Activated CD4-positive, alpha-beta memory T cell treated with anti-CD3 and anti-CD28 coated beads, Interleukin-2, amount 10 ng/mL, durations not matched to agents 7 days and 5 days (primary cell): Measurements from ENCODE around the gene TRAF1. TPM values are rescaled to one million over a fixed set of nuclear protein-coding genes. Genes with fewer than 3 reads are reported as not detected.
A peak's percentile ranks its signal among the peaks of the same experiment; 100 is the strongest.

Experiments
- CTCF ChIA-PET: fragments of 350-600 bp; sonication (Branson Sonifier 250); formaldehyde crosslinking; loops from one replicate; lab custom pipeline; 2021; ENCODE audit warnings: antibody characterized with exemption, inconsistent platforms; lab: Charles Lee
- POLR2A ChIA-PET: fragments of 350-600 bp; sonication (Branson Sonifier 250); formaldehyde crosslinking; loops from one replicate; lab custom pipeline; 2021; ENCODE audit warnings: antibody characterized with exemption; lab: Charles Lee
- DNase-seq: peaks from one replicate; pipeline ENCODE4 v3.0.0-alpha.2; 2020
- H3K27ac Mint-ChIP-seq: one replicate; pipeline ENCODE4 v1.8.0; 2021; ENCODE audit warnings: mild to moderate bottlenecking, mixed read lengths
- H3K27me3 Mint-ChIP-seq: one replicate; pipeline ENCODE4 v1.8.0; 2021; ENCODE audit warnings: mixed read lengths
- H3K36me3 Mint-ChIP-seq: one replicate; pipeline ENCODE4 v1.8.0; 2021; ENCODE audit warnings: low read depth, mixed read lengths
- H3K4me1 Mint-ChIP-seq: one replicate; pipeline ENCODE4 v1.8.0; 2021; ENCODE audit warnings: mixed read lengths
- H3K4me3 Mint-ChIP-seq: one replicate; pipeline ENCODE4 v1.8.0; 2021; ENCODE audit warnings: mild to moderate bottlenecking, mixed read lengths
- H3K9me3 Mint-ChIP-seq: one replicate; pipeline ENCODE4 v1.8.0; 2021; ENCODE audit warnings: mixed read lengths
- total RNA-seq, 2 experiments: library from RNA; stranded (reverse); gene quantifications; one replicate each; pipeline ENCODE4 v1.2.3, GENCODE V29; 2021

Gene TRAF1
- total RNA-seq, 2 experiments from 2014 or later: 73.6 to 74.3 TPM

GRCh38 chr9:120950421-120951388, 24.1 kb upstream of the TRAF1 start:
- POLR2A ChIA-PET: no interaction called here
- no peaks in the 10 kb centered on the region for H3K27me3 Mint-ChIP-seq

GRCh38 chr9:120949290-120949689, 22.7 kb upstream of the TRAF1 start:
- ChIA-PET CTCF (no interaction called here), POLR2A (no interaction called here)
- Mint-ChIP-seq H3K4me1 (peaks cover 7% of the 10 kb centered on the region), H3K9me3 (no peaks in the 10 kb centered on the region), H3K27ac (no peak overlapping the region), H3K36me3 (no peaks in the 10 kb centered on the region), H3K4me3 (no peak overlapping the region), H3K27me3 (no peaks in the 10 kb centered on the region)
- no peak for DNase-seq

More at GRCh38 chr9:120950421-120951388, 24.1 kb upstream of the TRAF1 start:
- DNase-seq: no peak
- no peak overlapping the region for H3K4me3 Mint-ChIP-seq
- CTCF ChIA-PET: interaction anchor here (1.0 to 1.6 kb wide), 2 partner anchors 14 to 31 kb away, joined by 5 read pairs; no protein-coding TSS in a partner anchor
- H3K27ac Mint-ChIP-seq: no peak overlapping the region
- H3K4me1 Mint-ChIP-seq: peaks cover 7% of the 10 kb centered on the region
- no peaks in the 10 kb centered on the region for H3K36me3 Mint-ChIP-seq
- no peaks in the 10 kb centered on the region for H3K9me3 Mint-ChIP-seq

DNA sequence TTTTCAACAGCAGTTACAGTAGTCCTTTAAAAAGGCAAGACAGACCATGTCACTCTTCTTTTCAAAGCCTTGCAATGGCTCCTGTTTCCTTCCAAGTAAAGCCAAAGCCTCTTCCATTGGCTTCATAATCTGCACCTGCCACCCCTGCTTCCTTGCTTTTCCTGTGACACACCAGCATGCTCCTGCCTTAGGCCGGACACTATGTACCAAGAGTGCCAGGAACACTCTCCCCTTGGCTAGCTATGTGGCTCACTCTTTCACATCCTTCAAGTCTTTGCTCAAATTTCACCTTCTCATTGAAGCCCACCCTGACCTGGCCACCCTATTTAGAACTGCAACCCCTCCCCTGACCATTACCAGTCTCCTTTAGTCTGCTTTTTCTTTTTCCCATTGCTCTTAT, 22.2 kb upstream of the TRAF1 start:
- Mint-ChIP-seq H3K27me3 (no peaks in the 10 kb centered on the region), H3K4me1 (peaks cover 7% of the 10 kb centered on the region), H3K4me3 (no peak overlapping the region), H3K9me3 (no peaks in the 10 kb centered on the region), H3K36me3 (no peaks in the 10 kb centered on the region), H3K27ac (no peak overlapping the region)
- DNase-seq: no peak
- POLR2A ChIA-PET: no interaction called here
- CTCF ChIA-PET: no interaction called here

DNA sequence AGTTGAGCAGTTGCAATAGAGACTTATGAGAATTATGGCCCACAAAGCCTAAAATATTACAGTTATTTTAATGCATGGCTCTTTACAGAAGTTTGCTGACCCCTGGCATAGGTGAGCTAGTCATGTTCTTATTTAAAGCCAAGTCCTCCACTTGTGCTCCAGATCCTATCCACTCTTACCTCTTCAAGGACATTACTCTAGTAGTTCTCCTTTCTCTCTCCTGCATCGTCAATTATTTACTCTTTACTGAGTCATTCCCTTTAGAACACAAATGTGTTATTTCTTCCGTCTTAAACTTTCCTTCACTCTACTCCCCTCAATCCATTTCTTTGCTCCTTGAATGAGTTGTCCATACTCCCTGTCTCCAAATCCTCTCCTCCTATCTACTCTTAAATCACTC, 20.6 kb upstream of the TRAF1 start:
- ChIA-PET CTCF (no interaction called here), POLR2A (no interaction called here)
- no peaks in the 10 kb centered on the region for H3K36me3 Mint-ChIP-seq
- H3K4me3 Mint-ChIP-seq: no peak overlapping the region
- no peak overlapping the region for H3K27ac Mint-ChIP-seq
- no peak for DNase-seq
- H3K4me1 Mint-ChIP-seq: peaks cover 7% of the 10 kb centered on the region
- no peaks in the 10 kb centered on the region for H3K9me3 Mint-ChIP-seq
- H3K27me3 Mint-ChIP-seq: no peaks in the 10 kb centered on the region

GRCh38 chr9:120946259-120946658, 19.7 kb upstream of the TRAF1 start:
- Mint-ChIP-seq H3K9me3 (no peaks in the 10 kb centered on the region), H3K27ac (no peak overlapping the region), H3K4me1 (peaks cover 7% of the 10 kb centered on the region), H3K36me3 (no peaks in the 10 kb centered on the region), H3K27me3 (peaks cover 2% of the 10 kb centered on the region), H3K4me3 (no peak overlapping the region)
- ChIA-PET POLR2A (no interaction called here), CTCF (no interaction called here)
- no peak for DNase-seq

- CTCF ChIA-PET: no interaction called here
- H3K27ac Mint-ChIP-seq: no peak overlapping the region
- POLR2A ChIA-PET: no interaction called here
- H3K4me3 Mint-ChIP-seq: no peak overlapping the region
- DNase-seq: no peak
- no peaks in the 10 kb centered on the region for H3K9me3 Mint-ChIP-seq
- H3K36me3 Mint-ChIP-seq: no peaks in the 10 kb centered on the region
- H3K27me3 Mint-ChIP-seq: peaks cover 9% of the 10 kb centered on the region
- peaks cover 4% of the 10 kb centered on the region for H3K4me1 Mint-ChIP-seq
Observed at GRCh38 chr9:120944948-120945347, 18.4 kb upstream of the TRAF1 start.

GRCh38 chr9:120944434-120944843, 17.8 kb upstream of the TRAF1 start:
- CTCF ChIA-PET: no interaction called here
- no peak for DNase-seq
- no peak overlapping the region for H3K4me3 Mint-ChIP-seq
- H3K36me3 Mint-ChIP-seq: no peaks in the 10 kb centered on the region
- peaks cover 9% of the 10 kb centered on the region for H3K27me3 Mint-ChIP-seq
- POLR2A ChIA-PET: no interaction called here
- H3K27ac Mint-ChIP-seq: no peak overlapping the region
- H3K9me3 Mint-ChIP-seq: no peaks in the 10 kb centered on the region
- peaks cover 4% of the 10 kb centered on the region for H3K4me1 Mint-ChIP-seq

GRCh38 chr9:120942186-120943001, 15.8 kb upstream of the TRAF1 start:
- DNase-seq: no peak
- Mint-ChIP-seq H3K9me3 (no peaks in the 10 kb centered on the region), H3K27me3 (peaks cover 9% of the 10 kb centered on the region), H3K4me3 (no peak overlapping the region), H3K36me3 (no peaks in the 10 kb centered on the region), H3K27ac (no peak overlapping the region), H3K4me1 (peaks cover 8% of the 10 kb centered on the region)
- ChIA-PET POLR2A (no interaction called here), CTCF (no interaction called here)

DNA sequence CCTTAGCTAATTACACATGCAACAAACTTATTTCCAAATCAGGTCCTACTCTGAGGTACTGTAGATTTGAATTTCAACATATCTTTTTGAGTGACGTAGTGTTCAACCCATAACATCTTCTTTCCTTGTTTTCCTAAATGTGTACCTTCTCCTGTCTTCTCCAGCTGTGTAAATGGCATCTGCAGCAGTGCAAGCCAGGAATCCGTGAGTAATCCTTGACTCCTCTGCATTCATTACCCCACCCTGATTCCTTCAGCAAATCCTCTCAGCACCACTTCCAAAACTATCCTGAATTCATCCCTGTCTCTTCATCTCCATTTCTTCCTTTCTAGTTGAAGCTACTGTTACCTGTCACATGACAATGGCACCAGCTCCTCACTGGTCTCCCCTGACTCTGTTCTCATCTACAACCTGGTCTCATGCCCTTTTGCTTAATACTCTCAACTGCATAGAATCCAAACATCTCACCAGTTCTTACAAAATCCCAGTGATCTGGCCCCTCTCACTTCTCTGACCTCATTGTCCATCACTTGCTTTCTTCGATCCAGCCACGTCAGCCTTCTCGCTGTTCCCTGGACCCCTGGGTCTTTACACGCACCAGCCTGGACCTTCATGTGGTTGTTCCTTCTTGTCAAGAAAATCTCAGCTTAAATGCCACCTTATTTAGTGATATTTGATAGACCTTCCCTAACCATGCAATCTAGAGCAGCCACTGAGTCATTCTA, 14.6 kb upstream of the TRAF1 start:
- H3K4me1 Mint-ChIP-seq: peaks cover 18% of the 10 kb centered on the region
- POLR2A ChIA-PET: interaction anchor here (1.0 kb wide), 1 partner anchor 42 kb away, joined by 3 read pairs; no protein-coding TSS in a partner anchor
- H3K27me3 Mint-ChIP-seq: peaks cover 9% of the 10 kb centered on the region
- CTCF ChIA-PET: no interaction called here
- no peak for DNase-seq
- no peaks in the 10 kb centered on the region for H3K9me3 Mint-ChIP-seq
- no peak overlapping the region for H3K4me3 Mint-ChIP-seq
- H3K27ac Mint-ChIP-seq: no peak overlapping the region
- H3K36me3 Mint-ChIP-seq: no peaks in the 10 kb centered on the region

DNA sequence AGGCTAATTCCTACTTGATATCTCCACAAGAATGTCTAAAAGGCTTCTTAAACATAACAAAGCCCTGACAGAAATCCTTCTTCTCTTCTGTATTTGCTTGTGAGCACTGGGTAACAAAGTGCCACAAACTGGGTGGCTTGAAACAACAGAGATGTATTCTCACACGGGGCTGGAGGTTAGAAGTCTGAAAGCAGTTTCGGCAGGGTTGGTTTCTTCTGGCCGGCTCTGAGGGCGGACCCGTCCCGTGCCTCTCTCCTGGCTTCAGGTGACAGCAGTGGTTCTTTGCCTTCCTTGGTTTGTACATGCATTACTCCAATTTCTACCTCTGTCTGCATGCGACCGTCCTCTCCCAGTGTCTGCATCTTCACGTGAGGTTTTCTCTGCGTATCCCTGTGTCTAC, 14.0 kb upstream of the TRAF1 start:
- ChIA-PET CTCF (no interaction called here), POLR2A (interaction anchor here (1.0 kb wide), 1 partner anchor 41 kb away, joined by 3 read pairs; no protein-coding TSS in a partner anchor)
- Mint-ChIP-seq H3K36me3 (no peaks in the 10 kb centered on the region), H3K9me3 (no peaks in the 10 kb centered on the region), H3K27ac (no peak overlapping the region), H3K4me3 (no peak overlapping the region), H3K27me3 (peaks cover 9% of the 10 kb centered on the region), H3K4me1 (peaks cover 20% of the 10 kb centered on the region)
- no peak for DNase-seq

- Mint-ChIP-seq H3K4me1 (peaks cover 35% of the 10 kb centered on the region), H3K4me3 (no peak overlapping the region), H3K27ac (no peak overlapping the region), H3K27me3 (peaks cover 9% of the 10 kb centered on the region), H3K9me3 (no peaks in the 10 kb centered on the region), H3K36me3 (no peaks in the 10 kb centered on the region)
- no peak for DNase-seq
- POLR2A ChIA-PET: interaction anchor here (1.2 to 26.0 kb wide), 6 partner anchors 10 to 93 kb away, joined by 3 to 1205 read pairs (median 6); partner anchors contain the start of genes PHF19 and TRAF1
- CTCF ChIA-PET: interaction anchor here (1.1 to 8.0 kb wide), 4 partner anchors 49 to 71 kb away, joined by 3 to 66 read pairs (median 6); no protein-coding TSS in a partner anchor
Observed at GRCh38 chr9:120938851-120939250, 12.3 kb upstream of the TRAF1 start.

- ChIA-PET CTCF (interaction anchor here (0.9 to 8.0 kb wide), 13 partner anchors 15 to 184 kb away, joined by 3 to 66 read pairs (median 4); no protein-coding TSS in a partner anchor), POLR2A (interaction anchor here (1.3 to 26.0 kb wide), 8 partner anchors 9 to 144 kb away, joined by 4 to 1205 read pairs (median 32); partner anchors contain the start of genes FBXW2, PHF19 and TRAF1)
- no peak for DNase-seq
- no peaks in the 10 kb centered on the region for H3K36me3 Mint-ChIP-seq
- H3K4me3 Mint-ChIP-seq: no peak overlapping the region
- no peaks in the 10 kb centered on the region for H3K9me3 Mint-ChIP-seq
- peaks cover 9% of the 10 kb centered on the region for H3K27me3 Mint-ChIP-seq
- peaks cover 47% of the 10 kb centered on the region for H3K4me1 Mint-ChIP-seq
- H3K27ac Mint-ChIP-seq: peak overlapping the region; percentile 45
Observed at GRCh38 chr9:120937596-120937995, 11.0 kb upstream of the TRAF1 start.
